Activated T-cell treated with anti-CD3 and anti-CD28 coated beads, Interleukin-2, amount 50 U/mL, for 4 hours (primary cell): ENCODE data around the gene OTOS. TPM values are rescaled to one million over a fixed set of nuclear protein-coding genes. Genes with fewer than 3 reads are reported as not detected.

Source experiments
- ATAC-seq, 2 donors: fragments of 200-7000 bp; cut with Tn5 transposase; one replicate each; pipeline ENCODE4 v1.10.0; 2021
- DNase-seq: peaks from one replicate; pipeline ENCODE4 v3.0.0-alpha.2; 2020
- H3K27me3 Mint-ChIP-seq: one replicate; pipeline ENCODE4 v1.8.0; 2021; ENCODE audit warnings: low read depth, mixed read lengths
- H3K36me3 Mint-ChIP-seq: one replicate; pipeline ENCODE4 v1.8.0; 2022; ENCODE audit warnings: mixed read lengths; ENCODE audit not compliant: insufficient read depth
- H3K4me1 Mint-ChIP-seq: one replicate; pipeline ENCODE4 v1.8.0; 2021; ENCODE audit warnings: low read depth, mixed read lengths
- H3K4me3 Mint-ChIP-seq: one replicate; pipeline ENCODE4 v1.8.0; 2021; ENCODE audit warnings: mild to moderate bottlenecking, moderate library complexity, mixed read lengths
- H3K9me3 Mint-ChIP-seq: one replicate; pipeline ENCODE4 v1.8.0; 2021; ENCODE audit warnings: mixed read lengths
- total RNA-seq, 3 donors: library from RNA; stranded (reverse); gene quantifications; one replicate each; pipeline ENCODE4 v1.2.1, GENCODE V29; 2021

Gene OTOS
- total RNA-seq, 3 donors from 2014 or later: not detected

DNA sequence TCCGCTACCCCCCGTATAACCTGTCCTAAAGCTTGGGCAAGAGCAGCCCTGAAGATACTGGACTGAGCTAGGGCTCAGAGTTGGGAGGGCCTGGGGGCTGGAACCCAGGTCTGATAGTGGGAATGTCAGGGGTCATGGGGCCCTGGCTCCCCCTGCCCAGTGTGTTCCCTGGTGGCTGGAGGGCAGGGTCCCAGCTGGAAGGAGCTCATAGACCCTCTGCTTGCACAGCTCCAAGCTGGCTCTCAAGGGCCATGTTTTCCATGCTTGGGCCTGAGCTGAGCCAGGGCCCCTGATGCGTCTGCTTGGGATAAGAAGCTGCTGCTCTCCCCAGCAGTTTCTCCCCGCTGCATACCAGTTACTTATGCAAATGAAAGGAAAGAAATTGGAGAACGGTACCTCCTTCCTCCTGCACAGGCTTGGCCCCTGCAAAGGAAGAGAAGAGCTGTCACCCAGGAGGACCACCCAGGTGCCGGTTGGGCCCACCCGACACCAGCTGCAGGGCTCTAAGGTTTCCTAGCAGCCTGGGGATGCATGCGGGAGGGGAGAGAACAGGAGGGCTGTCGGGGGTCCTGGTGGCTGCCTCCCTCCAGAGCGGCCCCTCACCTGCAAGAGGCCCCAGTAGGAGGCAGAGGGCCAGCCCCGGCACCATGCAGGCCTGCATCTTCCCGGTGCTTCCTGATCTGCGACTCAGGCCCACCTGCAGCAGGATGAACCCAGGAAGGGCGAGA is 628 bp downstream of the OTOS start:
- no peak for DNase-seq
- Mint-ChIP-seq H3K36me3 (no peaks in the 10 kb centered on the region), H3K9me3 (no peaks in the 10 kb centered on the region), H3K4me1 (peaks cover 18% of the 10 kb centered on the region), H3K27me3 (peaks cover 2% of the 10 kb centered on the region), H3K4me3 (no peak overlapping the region)
- no peak for ATAC-seq

DNA sequence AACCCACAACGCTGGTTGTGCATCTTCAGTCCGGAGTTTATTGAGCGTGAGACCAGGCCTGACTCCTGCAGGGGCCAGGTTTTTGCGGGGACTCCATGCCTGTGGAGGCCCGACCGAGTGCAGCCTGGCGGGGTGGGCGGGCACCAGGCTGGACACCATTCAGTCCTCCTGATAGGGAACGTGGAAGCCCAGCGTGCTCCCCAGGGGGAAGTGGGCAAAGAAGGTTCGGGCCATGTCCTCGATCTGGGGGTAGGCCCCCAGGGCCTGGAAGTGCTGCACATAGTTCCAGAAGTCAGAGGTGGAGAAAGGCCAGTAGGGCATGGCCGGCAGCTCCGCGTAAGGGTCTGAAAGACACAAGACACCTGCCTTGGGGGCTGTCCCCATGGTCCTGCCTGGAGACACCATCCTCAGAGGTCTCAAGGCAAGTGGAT is 1.4 kb downstream of the OTOS start:
- H3K4me3 Mint-ChIP-seq: no peak overlapping the region

DNA sequence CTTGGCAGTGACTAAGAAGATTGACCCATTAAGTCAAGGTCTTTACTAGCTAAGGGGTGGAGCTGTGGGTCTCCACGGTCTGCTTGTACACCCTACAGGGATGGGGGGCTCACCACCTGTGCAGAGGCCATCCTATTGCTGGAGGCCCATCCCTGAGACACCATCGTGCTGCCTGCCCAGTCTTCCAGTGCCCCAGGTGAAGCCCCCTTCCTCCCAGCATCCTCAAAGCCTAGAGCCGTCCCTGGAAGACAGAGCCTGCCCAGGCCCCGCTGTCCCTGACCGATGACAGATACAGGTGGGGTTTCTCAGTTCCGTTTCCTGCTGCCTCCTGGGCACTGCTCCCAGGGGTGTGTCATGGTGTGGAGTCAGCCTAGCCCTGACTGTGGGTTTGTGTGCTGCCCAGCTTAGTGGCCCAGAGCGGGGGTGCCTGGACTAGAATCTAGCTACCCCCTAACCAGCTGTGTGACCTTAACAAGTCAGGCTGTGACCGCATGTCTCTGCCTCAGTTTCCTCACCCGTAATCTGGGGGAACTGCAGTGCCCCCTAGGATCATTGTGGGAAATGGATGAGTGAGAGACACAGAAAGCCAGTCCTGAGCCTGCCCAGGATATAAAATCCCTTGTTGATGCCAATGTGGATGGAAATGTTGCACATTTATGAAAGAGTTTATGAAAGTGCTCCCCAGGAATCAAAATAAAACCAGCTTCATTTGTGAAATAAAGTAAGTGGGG is 2.0 kb downstream of the OTOS start:
- Mint-ChIP-seq H3K4me3 (peak overlapping the region; percentile 31), H3K4me1 (peaks cover 29% of the 10 kb centered on the region), H3K36me3 (no peaks in the 10 kb centered on the region), H3K9me3 (no peaks in the 10 kb centered on the region), H3K27me3 (no peaks in the 10 kb centered on the region)
- ATAC-seq (no peak), DNase-seq (no peak)

More for the DNA sequence above, 1.4 kb downstream of the OTOS start:
- Mint-ChIP-seq H3K4me1 (peaks cover 26% of the 10 kb centered on the region), H3K9me3 (no peaks in the 10 kb centered on the region), H3K36me3 (no peaks in the 10 kb centered on the region), H3K27me3 (peaks cover 2% of the 10 kb centered on the region)
- DNase-seq (no peak), ATAC-seq (no peak)

DNA sequence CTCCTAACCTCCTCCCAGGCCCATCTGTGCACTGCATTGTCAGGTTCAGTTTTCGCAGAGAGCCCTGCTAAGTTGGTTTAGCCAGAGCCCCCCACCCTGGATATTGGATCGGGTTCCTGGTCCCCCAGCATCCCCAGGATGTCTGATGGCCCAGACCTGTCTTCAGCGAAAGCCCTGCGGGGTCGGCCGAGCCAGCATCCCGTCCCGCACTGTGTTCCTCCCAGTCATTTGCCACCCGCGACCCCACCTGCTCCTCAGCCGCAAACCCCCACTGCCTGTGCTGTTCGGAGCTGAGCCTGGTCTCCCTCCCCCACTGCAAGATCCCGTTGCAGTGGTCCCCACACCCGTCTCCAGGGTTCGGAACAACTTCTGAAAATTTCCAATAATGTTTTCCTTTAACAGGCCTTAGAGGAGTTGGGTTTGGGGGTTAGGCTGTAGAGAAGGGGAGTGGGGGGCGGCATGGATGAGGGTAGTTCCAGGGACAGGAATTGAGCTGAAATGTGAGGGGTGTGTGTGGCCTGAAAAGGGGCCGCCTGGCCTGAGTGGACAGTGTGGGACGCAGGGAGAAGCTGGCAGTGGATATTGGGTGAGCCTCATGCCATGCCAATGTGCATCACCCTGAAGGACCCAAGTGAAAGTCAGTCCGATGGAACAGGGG is 2.7 kb downstream of the OTOS start:
- ATAC-seq (no peak), DNase-seq (no peak)
- H3K9me3 Mint-ChIP-seq: no peaks in the 10 kb centered on the region
- H3K36me3 Mint-ChIP-seq: peaks cover 4% of the 10 kb centered on the region
- peaks cover 31% of the 10 kb centered on the region for H3K4me1 Mint-ChIP-seq
- peak overlapping the region; percentile 96 for H3K4me3 Mint-ChIP-seq
- H3K27me3 Mint-ChIP-seq: no peaks in the 10 kb centered on the region

DNA sequence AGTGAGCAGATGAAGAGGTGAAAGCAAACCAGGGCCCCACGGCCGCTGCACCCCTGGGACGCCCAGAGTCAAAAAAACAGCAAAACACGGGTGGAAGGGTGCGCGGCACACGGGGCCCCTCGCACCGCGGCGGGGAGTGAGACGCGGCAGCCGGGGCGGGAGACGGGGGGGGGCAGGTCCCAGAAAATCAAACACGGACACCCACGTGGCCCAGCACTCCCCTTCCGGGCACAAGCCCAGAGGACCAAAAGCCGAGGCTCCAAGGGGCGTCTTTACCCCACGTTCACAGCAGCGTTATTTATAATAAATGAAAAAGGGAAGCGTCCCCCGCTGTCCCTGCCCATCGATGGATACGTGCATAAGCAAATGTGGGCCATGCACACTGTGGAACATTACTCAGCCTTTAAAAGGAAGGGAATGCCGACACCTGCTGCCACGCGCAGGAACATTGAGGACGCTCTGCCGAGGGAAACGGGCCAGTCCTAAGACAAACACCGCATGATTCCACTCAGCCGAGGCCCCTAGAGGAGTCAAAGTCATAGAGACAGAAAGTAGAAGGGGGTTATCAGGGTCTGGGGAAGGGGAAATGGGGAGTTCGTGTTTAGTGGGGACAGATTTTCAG is 3.7 kb downstream of the OTOS start:
- peaks cover 9% of the 10 kb centered on the region for H3K36me3 Mint-ChIP-seq
- peaks cover 31% of the 10 kb centered on the region for H3K4me1 Mint-ChIP-seq
- no peak for DNase-seq
- no peaks in the 10 kb centered on the region for H3K9me3 Mint-ChIP-seq
- peak overlapping the region; percentile 96 for H3K4me3 Mint-ChIP-seq
- no peaks in the 10 kb centered on the region for H3K27me3 Mint-ChIP-seq
- ATAC-seq: peak; percentile 31 to 42

DNA sequence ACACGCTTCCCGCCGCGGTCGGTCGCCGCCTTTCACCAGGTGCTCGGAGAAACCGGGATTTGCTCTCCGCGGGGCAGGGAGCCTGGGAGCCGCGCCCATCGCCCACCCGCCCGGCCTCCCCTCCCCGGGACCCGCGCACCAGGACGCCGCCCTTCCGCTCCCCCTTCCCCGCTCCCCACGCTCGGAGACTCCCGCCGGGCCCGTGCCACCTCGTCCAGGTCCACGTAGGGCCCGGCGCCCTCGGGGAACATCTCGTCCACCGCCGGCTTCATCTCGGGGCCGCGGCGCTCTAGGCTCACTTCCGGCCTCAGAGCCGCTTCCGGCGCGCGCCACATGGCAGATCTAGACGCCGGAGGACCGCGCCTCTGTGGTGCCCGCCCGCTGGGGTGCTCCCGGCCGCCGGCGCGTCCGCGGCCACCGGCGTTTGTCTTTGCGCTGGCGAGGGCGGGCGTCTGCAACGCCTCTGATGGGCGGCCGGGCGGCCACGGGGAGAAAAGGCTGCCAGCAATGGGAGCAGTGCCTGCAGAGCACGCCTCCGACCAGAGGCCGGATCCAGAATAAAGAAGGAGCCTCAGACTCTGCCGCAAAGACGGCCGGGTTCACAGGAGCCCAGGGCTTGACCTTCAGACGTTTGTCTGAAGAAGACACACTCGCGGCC is 4.3 kb downstream of the OTOS start, which contains the start of gene COPS9:
Gene COPS9, minus strand, starts transcription at position 293 of the 658 bp plus-strand sequence. Its CDS starts 21 bp downstream, at position 272.
- H3K4me1 Mint-ChIP-seq: peaks cover 31% of the 10 kb centered on the region
- DNase-seq: peak; percentile 82
- no peaks in the 10 kb centered on the region for H3K27me3 Mint-ChIP-seq
- H3K9me3 Mint-ChIP-seq: no peaks in the 10 kb centered on the region
- H3K36me3 Mint-ChIP-seq: peaks cover 11% of the 10 kb centered on the region
- peak; percentile 98 to 99 for ATAC-seq
- peak within 1 kb of the TSS; percentile 96 for H3K4me3 Mint-ChIP-seq

DNA sequence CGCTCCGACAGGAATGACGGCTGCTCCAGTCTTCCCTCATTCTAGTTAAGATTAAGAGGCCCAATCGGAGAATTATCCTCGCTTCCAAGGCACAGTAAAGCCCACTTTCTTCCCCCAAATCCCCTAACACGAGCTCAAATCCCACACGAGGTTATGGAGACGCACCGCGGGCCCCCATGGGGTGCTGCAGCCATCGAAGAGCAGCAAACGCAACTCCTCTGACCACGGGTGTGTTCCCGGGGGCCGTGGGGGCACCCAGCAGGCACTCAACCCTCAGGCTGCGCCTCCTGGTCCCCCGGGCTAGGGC is 4.8 kb downstream of the OTOS start:
- Mint-ChIP-seq H3K4me1 (peaks cover 31% of the 10 kb centered on the region), H3K4me3 (peak overlapping the region; percentile 96), H3K36me3 (peaks cover 16% of the 10 kb centered on the region), H3K9me3 (no peaks in the 10 kb centered on the region), H3K27me3 (no peaks in the 10 kb centered on the region)
- no peak for DNase-seq
- peak; percentile 21 to 36 for ATAC-seq

DNA sequence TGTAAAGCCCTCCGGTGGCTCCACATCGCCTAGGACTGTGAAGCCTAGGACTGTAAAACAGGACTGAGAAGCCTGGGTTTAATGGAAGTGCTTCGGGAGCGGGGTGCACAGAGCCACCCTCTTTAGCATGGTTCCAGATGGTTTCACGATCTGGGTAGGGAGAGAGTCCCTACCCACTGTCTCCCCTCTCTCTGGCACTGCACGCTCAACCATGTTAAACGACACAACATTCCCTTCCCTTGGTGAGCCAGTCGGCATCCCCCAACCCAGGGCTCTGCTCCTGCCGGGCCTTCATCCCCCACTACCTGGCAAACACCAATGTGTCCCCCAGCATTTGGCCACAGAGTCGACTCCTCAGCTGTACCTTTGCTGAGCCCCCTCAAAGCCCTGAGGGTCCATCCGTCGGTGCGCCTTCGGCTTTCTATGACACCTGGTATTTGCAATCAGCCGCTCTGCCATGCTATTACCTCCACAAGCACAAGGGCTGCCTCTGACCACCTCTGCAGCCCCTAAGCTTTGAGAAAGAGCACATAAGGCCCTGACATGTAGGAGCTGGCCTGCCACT is 5.4 kb downstream of the OTOS start:
- Mint-ChIP-seq H3K4me1 (peaks cover 31% of the 10 kb centered on the region), H3K9me3 (no peaks in the 10 kb centered on the region), H3K4me3 (peak overlapping the region; percentile 96), H3K27me3 (no peaks in the 10 kb centered on the region), H3K36me3 (peaks cover 21% of the 10 kb centered on the region)
- ATAC-seq (no peak), DNase-seq (no peak)

DNA sequence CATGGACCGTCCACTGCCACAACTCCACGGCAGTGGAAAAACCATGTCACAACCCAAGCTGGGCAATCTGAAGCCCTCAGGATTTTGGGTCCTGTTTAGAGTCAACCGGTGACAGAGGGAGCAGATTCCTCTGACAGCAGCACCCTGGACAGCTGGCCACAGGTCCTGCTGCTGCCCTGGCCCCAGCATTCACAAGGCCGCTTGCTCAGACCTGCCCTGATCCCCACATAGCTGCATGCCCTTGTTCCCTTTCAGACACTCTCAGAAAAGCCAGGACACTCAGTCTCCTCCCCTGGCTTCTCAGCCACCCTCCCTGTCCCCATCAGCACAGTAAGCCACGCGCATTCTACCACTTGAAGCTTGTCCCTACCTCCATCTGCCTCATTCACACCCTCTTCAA is 6.0 kb downstream of the OTOS start:
- H3K9me3 Mint-ChIP-seq: no peaks in the 10 kb centered on the region
- ATAC-seq (no peak), DNase-seq (no peak)
- no peaks in the 10 kb centered on the region for H3K27me3 Mint-ChIP-seq
- H3K4me1 Mint-ChIP-seq: peaks cover 31% of the 10 kb centered on the region
- H3K36me3 Mint-ChIP-seq: peaks cover 27% of the 10 kb centered on the region
- H3K4me3 Mint-ChIP-seq: peak overlapping the region; percentile 96

DNA sequence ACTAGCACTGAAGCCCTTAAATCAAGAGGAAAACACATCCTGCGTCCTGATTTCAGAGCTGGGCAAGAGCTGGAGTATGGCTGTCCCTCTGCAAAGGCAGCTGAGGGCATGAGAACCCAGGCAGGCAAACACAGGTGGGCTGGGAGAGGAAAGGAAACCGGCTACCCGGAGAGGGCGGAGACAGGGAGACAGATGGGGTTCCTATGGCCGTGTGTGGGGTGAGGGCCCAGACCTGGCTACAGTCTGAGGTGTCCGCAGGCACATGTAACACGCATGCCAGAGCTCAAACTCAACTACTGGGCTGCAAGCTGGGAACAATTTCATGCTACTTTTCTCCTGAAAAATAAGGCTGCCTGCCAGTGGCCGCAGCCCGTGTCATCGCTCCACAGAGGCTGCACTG is 7.1 kb downstream of the OTOS start:
- Mint-ChIP-seq H3K4me1 (peaks cover 31% of the 10 kb centered on the region), H3K36me3 (peaks cover 31% of the 10 kb centered on the region), H3K9me3 (no peaks in the 10 kb centered on the region), H3K27me3 (no peaks in the 10 kb centered on the region), H3K4me3 (peak overlapping the region; percentile 29)
- DNase-seq (no peak), ATAC-seq (no peak)

DNA sequence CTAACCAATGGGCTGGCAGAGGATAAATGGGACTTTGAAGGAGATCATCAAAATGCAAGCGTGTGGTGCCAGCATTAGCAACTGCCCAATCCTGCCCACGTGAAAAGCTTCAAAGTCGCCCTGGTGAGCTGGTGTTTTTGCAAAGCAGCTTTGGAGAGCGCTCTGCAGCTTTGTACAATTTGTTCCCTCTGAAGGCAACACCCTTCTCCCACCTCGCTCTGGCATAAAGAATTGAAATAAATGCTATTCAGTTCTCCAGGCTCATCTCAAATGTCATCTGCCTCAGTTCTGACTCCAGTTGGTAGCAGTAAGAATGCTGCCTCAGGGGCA is 7.8 kb downstream of the OTOS start:
- Mint-ChIP-seq H3K27me3 (no peaks in the 10 kb centered on the region), H3K36me3 (peaks cover 38% of the 10 kb centered on the region), H3K9me3 (no peaks in the 10 kb centered on the region), H3K4me3 (no peak overlapping the region), H3K4me1 (peaks cover 31% of the 10 kb centered on the region)
- no peak for DNase-seq
- ATAC-seq: no peak

DNA sequence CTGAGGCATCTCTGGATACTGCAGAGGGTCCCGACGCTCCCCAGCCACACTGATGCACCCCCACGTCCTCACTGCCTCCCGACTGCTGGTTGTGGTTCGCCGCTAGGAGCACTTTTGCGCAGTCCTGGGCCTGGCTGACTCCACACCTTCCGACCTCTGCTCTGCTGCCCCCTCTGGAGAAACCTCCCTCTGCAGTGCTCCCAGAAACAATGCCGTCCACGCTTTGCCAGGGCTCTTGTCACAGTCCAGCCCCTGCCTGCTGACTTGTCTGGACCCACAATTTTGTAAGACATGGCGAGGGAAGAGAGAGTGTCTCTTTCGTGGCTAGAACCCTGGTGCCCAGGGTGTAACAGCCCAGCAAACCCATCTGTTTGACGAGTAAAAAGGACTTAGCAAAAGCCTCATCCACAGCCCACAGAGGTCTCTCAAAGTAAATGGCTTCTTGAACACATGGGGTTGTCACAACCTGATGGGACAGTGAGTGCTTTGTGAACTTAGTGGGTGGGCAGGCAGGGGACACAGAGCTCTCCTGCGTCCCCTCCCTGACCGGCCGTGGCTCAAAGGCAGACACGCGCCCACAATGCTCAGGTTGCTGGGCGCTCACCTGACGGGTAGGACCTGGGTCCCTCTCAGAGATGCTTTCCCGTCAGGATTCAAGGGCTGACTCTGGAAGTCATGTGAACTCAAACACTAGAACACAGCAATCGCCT is 8.4 kb downstream of the OTOS start:
- no peaks in the 10 kb centered on the region for H3K9me3 Mint-ChIP-seq
- H3K4me3 Mint-ChIP-seq: no peak overlapping the region
- peaks cover 41% of the 10 kb centered on the region for H3K36me3 Mint-ChIP-seq
- no peak for ATAC-seq
- peaks cover 29% of the 10 kb centered on the region for H3K4me1 Mint-ChIP-seq
- no peaks in the 10 kb centered on the region for H3K27me3 Mint-ChIP-seq
- no peak for DNase-seq

DNA sequence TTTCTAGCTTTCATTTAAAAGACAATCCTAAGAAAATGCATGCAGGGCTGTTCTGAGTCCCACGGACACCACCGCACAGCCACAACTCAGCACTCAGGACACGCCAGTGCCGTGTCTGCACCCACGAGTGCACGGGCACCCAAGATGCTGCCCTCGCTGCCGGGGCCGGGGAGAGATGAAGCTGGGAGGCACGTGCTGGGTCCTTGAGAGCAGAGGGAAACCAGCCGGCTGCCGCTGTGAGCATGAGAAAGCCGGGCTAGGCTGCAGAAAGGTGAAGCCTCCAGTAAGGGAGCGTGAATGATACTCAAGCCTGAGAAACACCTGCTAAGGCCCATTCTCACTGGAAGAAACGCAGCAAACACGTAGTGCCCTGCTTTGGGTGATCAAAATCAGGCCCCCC is 9.2 kb downstream of the OTOS start:
- H3K4me3 Mint-ChIP-seq: no peak overlapping the region
- H3K9me3 Mint-ChIP-seq: no peaks in the 10 kb centered on the region
- DNase-seq (no peak), ATAC-seq (no peak)
- H3K27me3 Mint-ChIP-seq: no peaks in the 10 kb centered on the region
- H3K36me3 Mint-ChIP-seq: peaks cover 47% of the 10 kb centered on the region
- H3K4me1 Mint-ChIP-seq: peaks cover 23% of the 10 kb centered on the region
